GM19035 (cell line): ENCODE results near the gene OPALIN.

Experiments
- ATAC-seq: cut with Tn5 transposase; IDR thresholded peaks from one replicate; pipeline ENCODE4 v1.9.1; 2021; ENCODE audit not compliant: unreplicated experiment

Gene OPALIN

GRCh38 chr10:96374639-96374984, 15.8 kb upstream of the OPALIN start:
- no peak for ATAC-seq

DNA sequence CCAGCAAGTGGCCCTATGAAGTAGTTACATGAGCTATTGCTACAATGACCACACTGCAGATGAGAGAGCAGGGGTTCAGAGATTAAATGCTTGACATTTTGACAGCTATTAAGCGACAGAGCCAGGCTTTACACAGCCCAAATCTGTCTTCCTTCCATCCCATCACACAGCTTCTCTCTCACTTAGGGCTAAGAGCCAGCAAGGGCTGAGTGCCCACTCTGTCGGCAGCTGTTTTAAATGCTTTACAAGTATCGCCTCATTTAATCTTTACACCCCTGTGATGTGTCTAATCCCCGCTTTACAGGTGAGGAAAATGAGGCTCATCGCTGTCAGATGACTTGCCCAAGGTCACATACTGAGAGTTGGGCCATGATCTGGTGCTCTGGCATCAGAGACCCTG, 15.2 kb upstream of the OPALIN start:
- no peak for ATAC-seq

DNA sequence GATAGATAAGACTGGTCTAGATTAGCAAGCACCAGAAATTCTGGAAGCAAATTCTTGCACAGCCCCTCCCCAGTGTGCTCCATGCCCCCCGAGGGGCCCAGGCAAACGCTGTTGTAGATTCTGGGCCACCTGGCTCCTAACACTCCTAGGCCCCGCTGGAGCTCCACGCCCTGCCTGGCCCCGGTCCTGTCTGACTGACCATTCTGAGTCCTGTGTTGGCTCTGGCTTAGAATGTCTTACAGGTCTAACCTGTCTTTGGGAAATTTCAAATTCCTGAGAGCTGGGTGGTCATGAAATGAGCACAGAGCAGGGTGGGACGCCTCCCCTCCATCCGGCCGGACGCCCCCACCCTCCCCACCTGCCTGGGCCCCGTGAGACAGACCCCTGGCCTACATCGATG, 12.6 kb upstream of the OPALIN start:
- ATAC-seq = no peak

DNA sequence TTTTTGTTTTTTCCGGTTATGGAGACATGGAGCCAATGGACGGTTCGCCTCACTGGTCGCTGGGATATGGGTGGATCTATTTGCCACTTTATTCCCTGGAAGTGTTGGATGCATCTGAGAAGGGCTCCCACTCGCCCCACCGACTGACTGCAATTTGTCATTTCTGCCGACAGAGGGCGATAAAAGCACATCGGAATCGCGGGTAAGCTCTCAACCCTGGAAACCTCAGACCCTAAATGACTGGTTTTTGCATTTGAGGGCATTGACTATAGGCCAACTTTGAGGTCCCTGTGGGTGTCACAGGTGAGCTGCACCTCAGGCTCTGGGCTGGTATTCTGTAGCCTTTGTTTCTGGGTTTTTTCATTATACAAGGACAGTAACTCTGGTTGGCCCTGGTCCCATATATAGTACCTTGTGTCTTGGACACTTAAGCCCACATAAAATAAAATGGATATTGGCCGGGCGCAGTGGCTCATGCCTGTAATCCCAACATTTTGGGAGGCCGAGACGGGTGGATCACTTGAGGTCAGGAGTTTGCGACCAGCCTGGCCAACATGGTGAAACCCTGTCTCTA, 11.9 kb upstream of the OPALIN start:
- ATAC-seq = no peak

DNA sequence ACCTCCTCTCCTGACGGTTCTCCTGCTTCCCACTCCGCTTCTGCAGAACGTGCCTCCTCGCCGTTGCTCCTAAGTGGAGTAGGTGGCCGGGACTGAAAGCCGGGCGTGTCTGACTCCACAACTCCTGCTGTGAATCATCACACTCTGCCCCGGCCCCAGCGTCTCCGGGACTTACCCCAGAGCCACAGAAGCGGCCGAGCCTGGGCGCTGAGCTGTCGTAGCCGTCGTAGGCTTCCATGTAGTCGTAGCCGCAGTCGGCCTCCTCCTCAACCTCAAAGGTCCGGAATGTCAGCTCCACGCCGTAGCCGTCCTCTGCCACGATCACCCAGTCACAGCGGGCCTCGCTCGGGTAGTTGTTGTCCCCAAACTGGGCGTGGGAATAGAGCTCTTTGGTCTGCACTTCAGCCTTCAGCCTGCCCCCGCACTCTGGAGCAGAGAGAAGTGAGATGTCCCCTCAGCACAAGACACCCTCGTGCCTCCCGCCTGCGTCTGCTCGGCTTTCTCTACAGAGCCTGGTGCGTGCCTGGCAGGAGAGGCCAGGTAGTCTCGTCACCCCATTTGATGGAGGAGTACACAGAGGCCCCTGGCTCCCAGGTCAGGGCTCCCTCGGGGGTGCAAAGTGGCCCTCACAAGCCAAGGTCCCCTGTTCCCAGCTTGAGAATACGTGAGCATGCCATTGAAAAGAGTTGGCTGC, 11.2 kb upstream of the OPALIN start:
- no peak for ATAC-seq

DNA sequence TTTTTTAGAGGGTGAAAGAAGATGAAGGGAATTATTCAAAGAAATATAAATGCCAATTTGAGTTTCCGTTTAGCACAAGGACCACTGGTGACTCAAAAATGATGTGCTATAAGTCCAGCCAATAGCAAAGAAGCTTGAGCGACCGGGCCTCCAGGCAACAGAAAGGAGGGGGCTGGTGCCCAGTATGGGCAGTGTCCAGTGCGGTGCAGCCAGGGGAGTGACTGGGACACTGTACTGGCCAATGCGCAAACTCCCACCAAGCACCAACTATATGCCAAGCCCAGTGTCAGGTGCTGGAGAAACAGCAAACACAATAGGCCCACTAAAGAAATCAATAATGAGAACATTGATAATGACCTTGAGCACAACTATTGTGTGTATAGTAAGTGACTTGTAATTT, 10.2 kb upstream of the OPALIN start:
- ATAC-seq = no peak

GRCh38 chr10:96367470-96367869, 8.7 kb upstream of the OPALIN start:
- ATAC-seq = no peak

DNA sequence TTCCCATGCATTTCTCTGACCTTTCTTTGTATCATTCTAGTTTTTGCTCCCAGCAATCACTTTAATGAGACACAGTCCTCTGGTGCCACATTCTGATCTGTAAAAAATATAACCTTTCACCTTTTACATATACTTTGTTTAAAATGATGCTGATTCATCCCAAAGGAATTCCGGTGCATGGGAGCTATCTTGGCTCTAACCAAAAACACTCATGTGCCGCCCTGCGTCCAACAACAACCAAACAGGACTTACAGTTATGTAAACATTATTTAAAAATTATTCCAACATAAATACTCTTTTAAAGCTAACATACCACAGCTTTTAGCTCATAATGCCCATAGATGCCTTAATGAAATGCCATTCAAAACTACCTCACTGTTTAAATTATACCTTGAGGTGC, 7.7 kb upstream of the OPALIN start:
- no peak for ATAC-seq

- ATAC-seq = no peak
Measured at GRCh38 chr10:96365571-96365970, 6.8 kb upstream of the OPALIN start.

DNA sequence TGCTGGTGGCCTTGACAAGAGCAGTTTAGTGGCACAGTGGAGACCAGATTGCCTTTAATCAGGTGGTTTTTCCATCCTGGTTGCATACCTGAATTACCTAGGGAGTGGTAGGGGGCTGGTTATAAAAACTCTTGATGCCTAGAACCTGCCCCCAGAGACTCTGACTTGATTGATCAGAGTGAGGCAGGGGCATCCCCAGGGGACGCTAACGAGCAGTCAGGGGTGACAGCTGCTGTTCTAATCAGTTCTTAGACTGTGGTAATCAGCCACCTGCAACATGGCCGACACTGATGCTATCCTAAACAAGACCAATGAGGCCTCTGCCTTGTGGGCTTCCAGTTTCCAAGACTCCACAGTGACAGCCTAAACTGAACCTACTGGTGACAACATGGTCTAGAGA, 2.0 kb upstream of the OPALIN start:
- ATAC-seq = no peak

GRCh38 chr10:96360331-96360730, 1.5 kb upstream of the OPALIN start:
- ATAC-seq = no peak

DNA sequence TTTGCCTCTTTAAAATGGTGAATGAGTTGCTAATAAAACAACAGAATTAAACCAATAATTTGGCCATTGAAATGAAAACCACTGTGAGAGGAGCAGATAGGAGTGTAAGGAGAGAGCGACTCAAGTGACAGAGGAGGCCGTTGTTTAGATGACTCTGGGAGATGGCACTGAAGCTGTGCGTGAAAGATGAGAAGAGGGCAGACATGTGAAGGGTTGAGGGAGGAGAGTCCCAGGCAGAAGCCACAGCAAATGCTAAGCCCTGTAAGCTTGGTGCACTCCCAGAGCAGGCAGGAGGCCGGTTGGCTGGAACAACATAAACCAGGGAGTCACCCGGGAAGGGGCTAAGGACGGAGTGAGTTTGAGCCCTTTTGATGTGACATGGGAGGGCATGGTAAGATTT, 814 bp upstream of the OPALIN start:
- ATAC-seq = no peak

DNA sequence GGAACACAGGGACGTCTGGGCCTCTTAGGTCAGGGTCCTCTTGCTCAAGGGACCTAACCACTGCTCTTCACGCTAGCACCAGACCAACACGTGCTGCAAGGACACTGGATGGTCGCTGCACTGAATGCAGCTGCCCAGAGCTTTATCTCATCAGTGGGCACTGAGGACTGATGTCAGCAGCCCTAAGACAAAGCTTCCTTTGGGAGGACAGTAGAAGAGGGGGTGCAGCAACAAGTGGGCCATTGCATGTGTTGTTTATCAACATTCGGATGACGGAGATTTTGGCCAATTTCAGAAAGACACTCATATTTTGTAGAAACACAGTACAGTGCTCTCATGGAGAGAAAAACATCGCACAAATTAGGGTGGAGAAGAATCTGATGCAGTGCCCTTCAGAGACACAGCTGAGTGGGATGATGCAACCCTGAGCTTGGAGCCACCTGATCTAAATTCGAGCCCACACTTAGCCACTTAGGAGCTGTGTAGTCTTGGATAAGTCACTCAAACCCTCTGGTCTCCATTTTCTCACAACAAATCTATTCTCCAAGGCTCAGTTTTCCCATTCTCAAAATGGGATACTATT, 1.7 kb downstream of the OPALIN start:
- ATAC-seq = no peak

DNA sequence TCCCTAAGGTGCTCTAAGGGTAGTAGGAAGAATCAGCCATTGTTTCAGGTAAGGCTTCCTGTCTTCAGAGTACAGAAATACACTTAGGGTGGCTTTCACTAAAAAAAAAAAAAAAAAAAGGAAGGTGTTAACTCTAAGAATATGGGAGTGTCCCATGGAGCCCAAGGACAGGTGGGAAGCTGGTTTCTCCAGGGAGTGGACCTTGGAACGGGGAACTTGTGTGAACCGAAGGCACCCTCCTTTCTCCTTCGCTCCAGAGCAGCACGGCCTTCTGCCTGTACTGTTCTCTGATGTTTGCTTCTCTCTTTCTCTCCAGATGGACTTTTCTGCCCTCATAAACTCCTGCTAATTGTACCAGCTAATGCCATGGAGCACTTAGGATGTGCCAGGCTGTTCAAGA, 6.2 kb downstream of the OPALIN start:
- no peak for ATAC-seq

DNA sequence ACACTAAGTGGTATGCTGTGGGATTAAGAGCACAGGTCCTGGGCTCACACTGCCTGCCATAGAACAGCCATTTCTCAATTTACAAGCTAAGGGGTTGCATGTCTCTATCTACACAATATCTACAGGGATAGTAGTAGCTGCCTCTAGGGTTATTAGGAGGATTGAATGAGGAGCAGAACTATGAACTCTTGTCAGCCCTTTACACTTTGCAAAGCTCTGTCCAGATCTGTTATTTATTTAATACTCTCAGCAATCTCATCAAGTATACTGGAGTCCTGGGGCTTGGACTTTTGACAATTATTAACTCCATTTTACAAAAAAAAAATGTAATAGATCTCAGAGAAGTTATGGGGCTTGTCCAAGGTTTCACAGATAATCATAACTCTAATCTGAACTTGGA, 6.8 kb downstream of the OPALIN start:
- no peak for ATAC-seq

DNA sequence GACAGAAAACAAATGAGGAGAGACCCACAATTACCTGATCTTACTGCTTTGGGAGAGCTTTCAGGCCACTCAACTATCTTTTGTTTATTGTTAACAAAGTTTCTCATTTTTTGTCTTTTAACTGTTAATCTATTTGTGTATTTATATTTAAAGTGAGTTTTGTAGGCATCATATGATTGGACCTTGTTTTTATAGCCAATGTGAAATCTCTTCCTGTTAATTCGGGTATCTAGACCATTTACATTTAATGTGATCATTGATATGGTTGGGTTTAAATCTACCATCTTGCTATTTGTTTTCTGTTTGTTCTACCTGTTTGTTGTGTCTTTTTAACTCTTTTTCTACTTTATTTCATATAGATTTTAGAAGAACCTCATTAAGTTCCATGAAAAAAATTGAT, 12.5 kb downstream of the OPALIN start:
- no peak for ATAC-seq

DNA sequence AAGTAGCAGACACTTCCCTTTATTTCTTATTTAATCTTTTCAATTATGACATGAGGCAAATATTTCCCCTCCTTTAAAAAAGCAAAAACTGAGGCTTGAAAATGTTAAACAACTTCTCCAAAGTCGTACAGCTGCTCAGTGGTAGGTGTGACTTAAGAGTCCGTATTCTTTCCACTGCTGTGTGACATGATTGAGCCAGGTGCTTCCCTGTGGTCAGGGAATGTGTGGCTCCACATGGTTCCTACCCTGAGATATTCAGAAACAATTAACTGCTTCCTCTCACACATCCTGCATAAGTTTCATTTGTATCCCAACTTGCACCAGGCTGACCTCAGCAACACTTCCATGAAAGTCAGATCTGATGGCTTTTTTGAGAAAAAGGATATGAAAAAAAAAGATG, 13.6 kb downstream of the OPALIN start:
- no peak for ATAC-seq

DNA sequence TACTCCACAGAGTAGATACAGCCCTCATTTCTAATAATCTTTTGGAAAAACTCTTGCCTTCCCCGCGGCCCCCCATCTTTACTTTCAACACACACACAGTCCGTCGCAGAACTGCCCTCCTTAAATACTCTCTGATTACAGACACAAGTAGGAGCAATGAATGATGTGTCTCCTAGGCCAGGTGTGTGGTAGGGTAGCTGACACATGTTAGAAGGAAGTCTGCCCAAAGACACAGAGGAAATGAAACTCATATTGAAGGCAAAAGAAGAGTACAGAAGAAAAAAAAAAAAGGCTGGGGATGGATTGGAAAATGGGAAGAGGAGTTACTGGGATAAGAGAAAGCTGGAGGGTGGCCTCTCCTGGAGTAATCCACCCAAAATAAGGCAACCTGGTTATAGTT, 14.6 kb downstream of the OPALIN start:
- no peak for ATAC-seq

- ATAC-seq = no peak
Measured at GRCh38 chr10:96342402-96342801, 16.4 kb downstream of the OPALIN start.

DNA sequence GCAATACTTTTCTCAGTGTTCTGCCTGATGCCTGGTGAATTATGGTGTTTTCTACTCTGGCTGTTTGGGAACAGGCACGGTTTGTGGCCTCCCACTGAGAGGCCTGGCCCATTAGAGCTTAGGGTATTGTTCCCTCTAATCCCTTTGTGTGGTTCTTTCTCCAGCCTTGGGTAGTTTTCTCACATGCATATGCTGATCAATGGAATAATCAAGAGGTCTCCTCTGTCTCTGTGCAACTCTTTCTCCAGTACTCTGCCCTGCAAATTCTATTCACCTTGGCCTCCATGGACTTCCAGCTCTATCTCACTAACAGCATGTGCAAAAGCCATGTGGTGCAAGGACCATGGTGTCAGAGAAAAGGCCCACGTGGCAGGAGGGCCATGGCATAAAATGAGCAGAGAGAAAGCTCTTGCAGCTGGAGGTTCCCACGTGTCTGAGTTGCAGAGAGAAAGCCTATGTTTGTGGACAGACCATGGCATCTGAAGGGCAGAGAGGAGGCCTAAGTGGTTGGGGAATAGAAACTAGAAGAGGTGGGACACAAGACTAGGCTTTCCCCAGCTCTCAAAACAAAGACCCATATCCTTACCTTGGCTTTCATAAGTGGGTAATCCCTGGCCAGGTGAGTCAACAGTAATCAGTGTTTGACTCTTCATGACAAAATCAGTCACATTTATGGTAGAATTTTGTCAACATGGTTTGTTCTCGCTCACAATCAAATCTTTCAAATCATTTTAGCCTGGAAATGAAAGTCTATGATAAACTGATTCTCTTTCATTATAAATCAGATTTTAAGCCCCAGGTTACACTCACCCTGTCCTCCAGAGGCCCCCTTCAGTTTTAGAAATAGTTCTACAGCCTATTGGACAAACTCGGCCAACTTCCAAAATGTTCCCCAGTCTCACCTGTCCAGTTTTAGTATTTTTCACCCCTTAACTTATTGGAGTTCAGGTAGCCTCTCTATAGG, 17.3 kb downstream of the OPALIN start:
- no peak for ATAC-seq

DNA sequence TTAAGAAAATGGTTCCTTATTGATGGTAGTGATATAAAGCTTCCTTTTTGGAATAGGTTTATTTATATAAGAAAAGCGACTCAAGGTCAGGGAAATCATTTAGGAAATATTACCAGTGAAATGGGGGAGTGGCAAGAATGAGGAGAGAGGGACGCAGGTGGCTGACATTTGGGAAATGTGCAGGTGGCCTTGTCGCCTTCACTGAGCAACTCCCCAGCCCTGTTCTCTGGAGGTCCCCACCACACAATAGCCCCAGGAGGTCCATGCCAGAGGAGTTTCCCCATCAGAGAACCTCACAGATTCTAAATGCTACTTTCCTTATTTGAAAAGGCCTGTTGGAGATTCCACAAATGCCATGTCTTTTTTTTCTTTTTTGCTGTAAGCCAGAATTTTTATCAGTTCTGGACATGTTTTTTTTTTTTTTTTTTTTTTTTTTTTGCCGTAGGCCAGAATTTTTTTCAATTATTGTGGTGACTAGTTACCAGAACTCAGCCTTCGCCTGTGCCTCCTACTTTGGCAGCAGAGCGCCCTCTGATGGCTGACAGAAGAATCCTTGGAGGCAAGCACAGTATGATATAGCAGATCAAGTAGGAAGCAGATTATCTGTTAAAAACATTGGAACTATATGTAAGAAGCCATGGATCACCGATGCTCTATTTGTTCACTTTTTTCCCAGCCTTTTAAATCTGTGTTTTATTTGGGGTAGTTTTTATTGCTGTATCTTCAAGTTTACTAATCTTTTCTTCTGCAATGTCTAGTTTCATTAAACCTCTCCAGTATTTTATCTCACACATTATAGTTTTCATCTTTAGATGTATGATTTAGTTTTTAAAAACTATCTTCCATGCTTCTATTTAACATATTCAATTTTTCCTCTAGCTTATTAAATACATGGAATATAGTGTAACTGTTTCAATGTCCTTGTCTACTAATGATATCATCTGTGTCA, 18.6 kb downstream of the OPALIN start:
- no peak for ATAC-seq
